Endothelial cell of umbilical vein (primary cell): ENCODE measurements around the gene PLXNA3. TPM values are rescaled to one million over a fixed set of nuclear protein-coding genes. Genes with fewer than 3 reads are reported as not detected.

ENCODE experiments used
- BruUV-seq: library from RNA; stranded (reverse); fragments of 400-500 nt; replicated peaks from 2 replicates; lab custom pipeline; 2021; lab: Mats Ljungman, UMichigan
- CTCF ChIA-PET: fragments of 300-600, 350-600 bp; sonication (Branson Sonifier 250); formaldehyde crosslinking; loops from one replicate; lab custom pipeline; 2021; ENCODE audit warnings: antibody characterized with exemption, inconsistent platforms; lab: Charles Lee
- POLR2A ChIA-PET: fragments of 300-600, 350-600 bp; sonication (Branson Sonifier 250); formaldehyde crosslinking; loops from one replicate; lab custom pipeline; 2021; ENCODE audit warnings: antibody characterized with exemption, inconsistent platforms; lab: Charles Lee
- DNase-seq: peaks from one replicate; pipeline ENCODE4 v3.0.0-alpha.2; 2011; ENCODE audit warnings: low read depth, low spot score
- FAIRE-seq: peaks from 2 replicates; lab custom pipeline; 2011; peaks lifted over from hg19 to GRCh38; lab: Jason Lieb, UNC
- H2AFZ ChIP-seq: 2 replicates; pipeline ENCODE4 v1.6.0; 2012; ENCODE audit warnings: low read depth, low read length, control low read depth, inconsistent platforms
- H3K27ac ChIP-seq: 2 replicates; pipeline ENCODE4 v1.5.1; 2011; ENCODE audit warnings: low read depth, mild to moderate bottlenecking, control low read depth, low read length, moderate library complexity; ENCODE audit not compliant: insufficient read depth
- H3K27me3 ChIP-seq, 2 experiments: 2 replicates each; pipeline versions ENCODE4 v1.6.0 to v1.6.1; 2011; ENCODE audit warnings: low read length in 2 of 2, mixed read lengths in 1 of 2; ENCODE audit not compliant: control insufficient read depth in 2 of 2, insufficient read depth in 2 of 2
- H3K36me3 ChIP-seq, 2 experiments: 2 replicates in 1 of 2; 3 replicates in 1 of 2; pipeline ENCODE4 v1.5.1; 2011; ENCODE audit warnings: low read length in 2 of 2, mild to moderate bottlenecking in 1 of 2, moderate library complexity in 1 of 2; ENCODE audit not compliant: control insufficient read depth in 2 of 2, insufficient read depth in 2 of 2; ENCODE audit errors: extremely low read depth in 1 of 2
- H3K4me1 ChIP-seq: 3 replicates; pipeline ENCODE4 v1.5.1; 2011; ENCODE audit warnings: mild to moderate bottlenecking, low read length; ENCODE audit not compliant: control insufficient read depth, insufficient read depth; ENCODE audit errors: extremely low read depth
- H3K4me2 ChIP-seq: 2 replicates; pipeline ENCODE4 v1.6.1; 2011; ENCODE audit warnings: low read length, control low read depth, mixed read lengths; ENCODE audit not compliant: insufficient read depth
- H3K4me3 ChIP-seq, 3 experiments: fragments of 200-600 bp in 1 of 3; sonication (generic), shearing (Covaris generic) in 1 of 3; replicated peaks in 1 of 3; 2 replicates each; pipeline ENCODE4 v1.5.1; 2011 to 2016; ENCODE audit warnings: control low read depth in 3 of 3, low read length in 3 of 3, mild to moderate bottlenecking in 2 of 3, inconsistent platforms in 1 of 3, low read depth in 1 of 3, moderate library complexity in 1 of 3; ENCODE audit not compliant: insufficient read depth in 1 of 3
- H3K79me2 ChIP-seq: 2 replicates; pipeline ENCODE4 v1.6.0; 2012; ENCODE audit warnings: low read length, inconsistent platforms; ENCODE audit not compliant: control insufficient read depth, insufficient read depth
- H3K9ac ChIP-seq: replicated peaks from 2 replicates; pipeline ENCODE3; 2011; ENCODE audit warnings: low read length, control low read depth; ENCODE audit not compliant: insufficient read depth; ENCODE audit errors: extremely low read depth
- H3K9me1 ChIP-seq: replicated peaks from 3 replicates; pipeline ENCODE4 v1.6.0; 2011; ENCODE audit warnings: mild to moderate bottlenecking, low read length; ENCODE audit not compliant: control insufficient read depth, insufficient read depth; ENCODE audit errors: extremely low read depth
- H3K9me3 ChIP-seq: replicated peaks from 2 replicates; pipeline ENCODE4 v1.5.1; 2012; ENCODE audit warnings: low read length, inconsistent platforms; ENCODE audit not compliant: control insufficient read depth, insufficient read depth
- H4K20me1 ChIP-seq: replicated peaks from 2 replicates; pipeline ENCODE3; 2011; ENCODE audit warnings: mild to moderate bottlenecking, low read length; ENCODE audit not compliant: control insufficient read depth, insufficient read depth; ENCODE audit errors: extremely low read depth
- EZH2 ChIP-seq: IDR thresholded peaks from 2 replicates; pipeline ENCODE4 v1.6.1; 2012; ENCODE audit warnings: borderline replicate concordance, low read depth, mild to moderate bottlenecking, moderate library complexity, low read length, inconsistent platforms; ENCODE audit not compliant: severe bottlenecking
- FOS ChIP-seq: IDR thresholded peaks from 2 replicates; pipeline ENCODE4 v1.6.1; 2011; ENCODE audit warnings: mild to moderate bottlenecking, low read length, moderate library complexity, borderline replicate concordance; ENCODE audit not compliant: insufficient read depth
- GATA2 ChIP-seq: IDR thresholded peaks from 2 replicates; pipeline ENCODE4 v1.7.0; 2011; ENCODE audit warnings: low read depth, mild to moderate bottlenecking, moderate library complexity, mixed read lengths, low read length; ENCODE audit not compliant: insufficient read length, insufficient read depth
- JUN ChIP-seq: IDR thresholded peaks from 2 replicates; pipeline ENCODE4 v1.6.1; 2011; ENCODE audit warnings: borderline replicate concordance, low read depth; ENCODE audit not compliant: insufficient read length, insufficient read depth
- MYC ChIP-seq: IDR thresholded peaks from one replicate; pipeline ENCODE4 v1.6.1; 2011; ENCODE audit warnings: mild to moderate bottlenecking, low read depth, low read length
- POLR2A ChIP-seq: IDR thresholded peaks from 2 replicates; pipeline ENCODE4 v1.6.1; 2012; ENCODE audit warnings: low read depth, mild to moderate bottlenecking, control low read depth, low read length
- POLR2AphosphoS5 ChIP-seq: IDR thresholded peaks from 2 replicates; pipeline ENCODE4 v1.6.1; 2012; ENCODE audit warnings: low read depth, mild to moderate bottlenecking, control low read depth, low read length, moderate library complexity; ENCODE audit not compliant: insufficient read depth
- dilution Hi-C: fragments of 300-500 bp; cut with MboI; formaldehyde crosslinking; loops from one replicate; pipeline ENCODE4 v1.15.0; 2019; ENCODE audit warnings: low sequenced_read_pairs; ENCODE audit not compliant: extremely low pct_ligation_motif_present
- intact Hi-C: fragments of 100-400 bp; cut with micrococcal nuclease; formaldehyde crosslinking; loops from one replicate; pipeline ENCODE4 v1.10.0; 2022
- polyA plus RNA-seq, 4 experiments: library from polyadenylated mRNA; depleted of rRNA in 3 of 4; stranded (reverse) in 3 of 4; unstranded in 1 of 4; fragments of >200 nt; gene quantifications; 2 replicates each; pipeline versions ENCODE4 v1.2.1 to v1.2.3, GENCODE V29; 2011 to 2012; ENCODE audit warnings: missing spikeins in 1 of 4
- total RNA-seq: library from RNA; stranded (reverse); gene quantifications from 2 replicates; pipeline ENCODE4 v1.2.3, GENCODE V29; 2021
- TF ChIP-seq, protein P1 (sequence below): IDR thresholded peaks from 2 replicates; pipeline ENCODE4 v1.6.1; 2011; ENCODE audit not compliant: insufficient read depth, insufficient read length
- TF ChIP-seq, protein P2 (sequence below), 2 donors: IDR thresholded peaks; 1 replicate in 1 of 2; 2 replicates in 1 of 2; pipeline ENCODE4 v1.5.1; 2011; ENCODE audit warnings: low read length in 2 of 2, mild to moderate bottlenecking in 2 of 2, moderate library complexity in 2 of 2, control low read depth in 1 of 2, inconsistent platforms in 1 of 2, low read depth in 1 of 2; ENCODE audit not compliant: insufficient read depth in 1 of 2; ENCODE audit errors: extremely low read depth in 1 of 2

PLXNA3 gene
- total and polyA plus RNA-seq, 2 donors (not counting 3 experiments of a cell fraction or from before 2014, with no cell fraction given): 56.8 to 58.6 TPM

DNA sequence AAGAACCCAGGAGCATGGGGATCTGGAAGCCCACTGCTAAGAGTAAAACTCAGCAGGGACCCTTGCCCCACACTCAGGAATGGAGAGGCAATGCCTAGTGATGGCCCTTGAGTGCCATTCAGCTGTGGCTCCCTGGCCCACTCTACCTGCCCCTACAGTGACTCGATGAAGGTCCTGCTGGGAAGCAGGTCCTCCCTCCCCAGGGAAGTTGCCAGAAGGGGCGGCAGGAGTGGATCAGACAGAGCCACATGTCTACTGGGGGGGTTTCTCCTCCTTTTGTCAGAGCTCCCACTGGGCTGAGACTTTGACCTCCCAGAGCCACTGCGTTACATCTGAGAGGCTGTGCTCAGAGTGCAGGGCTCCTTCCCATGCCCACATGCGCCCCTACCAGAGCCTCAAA is 31.1 kb downstream of the PLXNA3 start:
- H3K9ac ChIP-seq: no peak overlapping the region
- H3K79me2 ChIP-seq: peaks cover 10% of the 10 kb centered on the region
- no peaks in the 10 kb centered on the region for H3K36me3 ChIP-seq
- H2AFZ ChIP-seq: no peak overlapping the region
- H3K4me1 ChIP-seq: peaks cover 3% of the 10 kb centered on the region
- no TSS peak for BruUV-seq
- FAIRE-seq: no peak
- no peak overlapping the region for H3K4me2 ChIP-seq
- no peaks in the 10 kb centered on the region for H3K27me3 ChIP-seq
- no peaks in the 10 kb centered on the region for H3K9me3 ChIP-seq
- TF ChIP-seq EZH2 (no peak), FOS (no peak), MYC (no peak), GATA2 (no peak)
- TF ChIP-seq, protein P1, sequence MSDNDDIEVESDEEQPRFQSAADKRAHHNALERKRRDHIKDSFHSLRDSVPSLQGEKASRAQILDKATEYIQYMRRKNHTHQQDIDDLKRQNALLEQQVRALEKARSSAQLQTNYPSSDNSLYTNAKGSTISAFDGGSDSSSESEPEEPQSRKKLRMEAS: no peak
- no peak for DNase-seq
- no peaks in the 10 kb centered on the region for H3K9me1 ChIP-seq
- H4K20me1 ChIP-seq: no peaks in the 10 kb centered on the region
- intact Hi-C loops (no loop called here), dilution Hi-C loops (no loop called here)
- ChIA-PET POLR2A (interaction anchor here (1.0 to 1.5 kb wide), 2 partner anchors 28 to 30 kb away, joined by 3 read pairs; no protein-coding TSS in a partner anchor), CTCF (interaction anchor here (2.2 kb wide), 1 partner anchor 38 kb away, joined by 11 read pairs; no protein-coding TSS in a partner anchor)
- H3K4me3 ChIP-seq: no peak overlapping the region
- no peak overlapping the region for H3K27ac ChIP-seq

DNA sequence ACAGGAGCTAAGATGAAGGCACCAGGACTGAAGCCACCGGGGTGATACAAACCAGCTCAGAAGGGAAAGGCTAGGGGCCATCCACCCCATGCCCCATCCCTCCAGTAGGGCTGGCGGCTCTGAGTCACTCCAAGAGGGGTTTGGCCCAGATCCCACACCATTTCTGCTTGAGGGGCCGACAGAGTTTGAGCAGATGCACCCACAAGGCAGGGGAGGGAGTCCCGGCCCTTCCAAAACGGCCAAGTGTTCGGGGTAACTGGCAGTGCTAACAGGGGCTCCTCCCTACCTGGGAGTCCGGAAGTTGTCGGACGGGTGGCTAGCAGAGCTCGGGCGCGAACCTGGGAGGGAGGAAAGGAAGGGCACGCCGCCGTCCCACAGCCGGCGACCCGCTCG is 31.9 kb downstream of the PLXNA3 start:
- no peaks in the 10 kb centered on the region for H3K9me1 ChIP-seq
- intact Hi-C loops (loop anchor here (1.0 kb wide), 2 partner anchors 26 to 159 kb away; partner anchors contain the start of gene FAM3A), dilution Hi-C loops (no loop called here)
- FAIRE-seq (no peak), DNase-seq (peak; percentile 2)
- peaks cover 1% of the 10 kb centered on the region for H3K4me1 ChIP-seq
- H3K4me3 ChIP-seq: peak overlapping the region; percentile 16 to 52 (median 29)
- peaks cover 7% of the 10 kb centered on the region for H3K79me2 ChIP-seq
- TF ChIP-seq, protein P1: no peak
- TF ChIP-seq EZH2: no peak
- TF ChIP-seq JUN: no peak
- TF ChIP-seq GATA2: no peak
- no peak for TF ChIP-seq FOS
- no peak for TF ChIP-seq POLR2AphosphoS5
- TF ChIP-seq, protein P2, sequence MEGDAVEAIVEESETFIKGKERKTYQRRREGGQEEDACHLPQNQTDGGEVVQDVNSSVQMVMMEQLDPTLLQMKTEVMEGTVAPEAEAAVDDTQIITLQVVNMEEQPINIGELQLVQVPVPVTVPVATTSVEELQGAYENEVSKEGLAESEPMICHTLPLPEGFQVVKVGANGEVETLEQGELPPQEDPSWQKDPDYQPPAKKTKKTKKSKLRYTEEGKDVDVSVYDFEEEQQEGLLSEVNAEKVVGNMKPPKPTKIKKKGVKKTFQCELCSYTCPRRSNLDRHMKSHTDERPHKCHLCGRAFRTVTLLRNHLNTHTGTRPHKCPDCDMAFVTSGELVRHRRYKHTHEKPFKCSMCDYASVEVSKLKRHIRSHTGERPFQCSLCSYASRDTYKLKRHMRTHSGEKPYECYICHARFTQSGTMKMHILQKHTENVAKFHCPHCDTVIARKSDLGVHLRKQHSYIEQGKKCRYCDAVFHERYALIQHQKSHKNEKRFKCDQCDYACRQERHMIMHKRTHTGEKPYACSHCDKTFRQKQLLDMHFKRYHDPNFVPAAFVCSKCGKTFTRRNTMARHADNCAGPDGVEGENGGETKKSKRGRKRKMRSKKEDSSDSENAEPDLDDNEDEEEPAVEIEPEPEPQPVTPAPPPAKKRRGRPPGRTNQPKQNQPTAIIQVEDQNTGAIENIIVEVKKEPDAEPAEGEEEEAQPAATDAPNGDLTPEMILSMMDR (IDR thresholded peaks at IDR 0.05; ENCODE audit: extremely low read depth in 1 of 2, insufficient read depth in 1 of 2, low read depth in 1 of 2, low read length in 2 of 2): no peak
- TF ChIP-seq MYC: no peak
- no peak for TF ChIP-seq POLR2A
- peak overlapping the region; percentile 59 for H3K4me2 ChIP-seq
- no TSS peak for BruUV-seq
- peak overlapping the region; percentile 30 for H3K27ac ChIP-seq
- no peaks in the 10 kb centered on the region for H4K20me1 ChIP-seq
- H3K36me3 ChIP-seq: no peaks in the 10 kb centered on the region
- H3K27me3 ChIP-seq: no peaks in the 10 kb centered on the region
- no peaks in the 10 kb centered on the region for H3K9me3 ChIP-seq
- H3K9ac ChIP-seq: peak overlapping the region; percentile 48
- no peak overlapping the region for H2AFZ ChIP-seq
- ChIA-PET CTCF (interaction anchor here (1.0 to 2.2 kb wide), 3 partner anchors 9 to 81 kb away, joined by 3 to 11 read pairs (median 3); partner anchors contain the start of gene DNASE1L1), POLR2A (interaction anchor here (0.6 to 1.5 kb wide), 4 partner anchors 11 to 82 kb away, joined by 3 to 7 read pairs (median 3); partner anchors contain the start of gene LAGE3)
